Neural cell (in vitro differentiated cells): Measurements from ENCODE around the gene GID4. TPM values are rescaled to one million over a fixed set of nuclear protein-coding genes. Genes with fewer than 3 reads are reported as not detected.

Source experiments
- H2AFZ ChIP-seq: fragments of 200-600, 300-800 bp; sonication (generic), shearing (Covaris generic); 2 replicates; pipeline ENCODE4 v1.6.0; 2014; ENCODE audit warnings: low read depth, mild to moderate bottlenecking, antibody characterized with exemption, low read length, moderate library complexity
- H3F3A ChIP-seq: fragments of 200-600 bp; shearing (Covaris generic); 2 replicates; pipeline ENCODE4 v1.6.1; 2016; ENCODE audit warnings: mild to moderate bottlenecking, moderate library complexity, mixed read lengths, antibody characterized with exemption, low read length; ENCODE audit not compliant: insufficient read depth, poor library complexity, severe bottlenecking
- H3K27ac ChIP-seq: fragments of 200-600, 300-800 bp; sonication (generic), shearing (Covaris generic); 2 replicates; pipeline ENCODE4 v1.5.1; 2014; ENCODE audit warnings: mild to moderate bottlenecking, low read length, moderate library complexity
- H3K27me3 ChIP-seq: fragments of 300-800, 200-600 bp; sonication (generic), shearing (Covaris generic); 2 replicates; pipeline ENCODE4 v1.6.0; 2014; ENCODE audit warnings: mild to moderate bottlenecking, low read depth, low read length, moderate library complexity; ENCODE audit not compliant: insufficient read depth
- H3K36me3 ChIP-seq: fragments of 300-800, 200-600 bp; sonication (generic), shearing (Covaris generic); 2 replicates; pipeline ENCODE4 v1.5.1; 2014; ENCODE audit warnings: mild to moderate bottlenecking, antibody characterized with exemption, low read length, moderate library complexity; ENCODE audit not compliant: insufficient read depth
- H3K4me2 ChIP-seq: fragments of 300-800, 200-600 bp; sonication (generic), shearing (Covaris generic); 2 replicates; pipeline ENCODE4 v1.6.0; 2014; ENCODE audit warnings: mild to moderate bottlenecking, low read length
- H3K4me3 ChIP-seq: fragments of 300-800, 200-600 bp; sonication (generic), shearing (Covaris generic); 2 replicates; pipeline ENCODE4 v1.5.1; 2014; ENCODE audit warnings: mild to moderate bottlenecking, low read length, moderate library complexity
- H3K79me2 ChIP-seq: fragments of 200-600 bp; shearing (Covaris generic); replicated peaks from 2 replicates; pipeline ENCODE4 v1.6.0; 2014; ENCODE audit warnings: mild to moderate bottlenecking, low read length, moderate library complexity; ENCODE audit not compliant: insufficient read depth
- H3K9ac ChIP-seq: fragments of 300-800, 200-600 bp; sonication (generic), shearing (Covaris generic); 2 replicates; pipeline ENCODE4 v1.6.1; 2016; ENCODE audit warnings: mild to moderate bottlenecking, low read length, mixed read lengths
- H3K9me2 ChIP-seq: fragments of 200-600 bp; shearing (Covaris generic); 2 replicates; pipeline ENCODE4 v1.6.1; 2016; ENCODE audit warnings: mild to moderate bottlenecking, low read length, mixed read lengths; ENCODE audit not compliant: insufficient read depth
- H3K9me3 ChIP-seq: fragments of 200-600, 300-800 bp; sonication (generic), shearing (Covaris generic); 2 replicates; pipeline ENCODE4 v1.6.1; 2016; ENCODE audit warnings: mild to moderate bottlenecking, mixed run types, low read length, moderate library complexity, mixed read lengths
- H4K20me1 ChIP-seq: fragments of 200-600 bp; shearing (Covaris generic); 2 replicates; pipeline ENCODE4 v1.6.1; 2016; ENCODE audit warnings: mild to moderate bottlenecking, mixed run types; ENCODE audit not compliant: insufficient read depth
- EP300 ChIP-seq: fragments of 450-650 bp; conservative IDR thresholded peaks from 2 replicates; pipeline ENCODE4 v1.6.1; 2014; ENCODE audit warnings: antibody characterized with exemption, mild to moderate bottlenecking, moderate library complexity; ENCODE audit not compliant: poor library complexity, severe bottlenecking
- EZH2 ChIP-seq: fragments of 200-600, 300-800 bp; shearing (Covaris generic), sonication (generic); IDR thresholded peaks from 2 replicates; pipeline ENCODE4 v1.6.1; 2014; ENCODE audit warnings: antibody characterized with exemption, low read length, borderline replicate concordance, mild to moderate bottlenecking; ENCODE audit not compliant: insufficient read depth, poor library complexity, severe bottlenecking
- MXI1 ChIP-seq: fragments of 450-650 bp; conservative IDR thresholded peaks from 2 replicates; pipeline ENCODE4 v1.6.1; 2014; ENCODE audit warnings: antibody characterized with exemption, mild to moderate bottlenecking; ENCODE audit not compliant: poor library complexity, severe bottlenecking
- POLR2AphosphoS5 ChIP-seq: IDR thresholded peaks from 2 replicates; pipeline ENCODE4 v1.6.1; 2012
- RAD21 ChIP-seq: fragments of 450-650 bp; conservative IDR thresholded peaks from 2 replicates; pipeline ENCODE4 v1.6.1; 2014; ENCODE audit warnings: antibody characterized with exemption, mild to moderate bottlenecking, moderate library complexity
- SMC3 ChIP-seq: fragments of 450-650 bp; conservative IDR thresholded peaks from 2 replicates; pipeline ENCODE4 v1.6.1; 2014; ENCODE audit warnings: antibody characterized with exemption, mild to moderate bottlenecking, moderate library complexity; ENCODE audit not compliant: poor library complexity
- TAF1 ChIP-seq: IDR thresholded peaks from 2 replicates; pipeline ENCODE4 v1.6.1; 2012; ENCODE audit warnings: low read depth
- polyA plus RNA-seq: library from polyadenylated mRNA; depleted of rRNA; stranded (reverse); fragments of >200 nt; gene quantifications from 2 replicates; pipeline ENCODE4 v1.2.3, GENCODE V29; 2014
- TF ChIP-seq, protein P1 (sequence below): IDR thresholded peaks from 2 replicates; pipeline ENCODE4 v1.6.1; 2012; ENCODE audit warnings: borderline replicate concordance
- TF ChIP-seq, protein P2 (sequence below): fragments of 450-650 bp; IDR thresholded peaks from 2 replicates; pipeline ENCODE4 v1.5.1; 2014; ENCODE audit warnings: antibody characterized with exemption, mild to moderate bottlenecking, moderate library complexity; ENCODE audit not compliant: poor library complexity, severe bottlenecking

Gene GID4
- polyA plus RNA-seq, 1 donor from 2014 or later = 4.9 TPM

DNA sequence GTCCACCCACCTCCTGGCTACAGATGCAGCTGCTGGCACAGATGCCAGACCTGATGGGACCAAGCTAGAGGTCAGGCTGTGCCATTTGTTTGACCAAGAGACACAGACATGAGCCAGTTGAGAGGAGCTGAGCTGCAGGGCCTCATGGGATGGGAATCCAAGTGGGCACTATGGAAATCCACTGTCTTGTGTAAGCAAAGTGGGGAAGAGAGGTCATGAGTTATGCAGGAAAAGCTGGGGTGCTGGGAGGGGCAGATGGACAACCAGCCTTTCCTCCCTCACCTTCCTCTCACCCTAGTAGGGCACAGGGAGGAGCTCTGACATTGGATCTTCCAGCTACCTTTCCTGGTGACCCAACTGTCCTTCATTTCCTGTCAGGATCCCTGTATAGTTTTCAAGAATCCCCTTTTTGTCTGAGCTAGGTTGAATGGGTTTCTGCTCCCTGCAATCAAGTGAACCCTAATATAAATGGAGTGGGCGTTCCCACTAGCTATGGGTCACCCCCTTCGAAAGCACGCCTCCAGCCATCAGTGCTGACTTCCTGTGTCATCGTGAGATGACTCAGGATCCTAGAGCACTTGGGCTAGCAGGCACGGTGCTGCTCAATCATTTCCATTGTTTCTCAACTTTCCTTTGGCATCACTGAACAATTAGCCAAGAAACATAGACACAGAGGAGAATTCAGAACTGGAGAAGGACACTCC, 13.8 kb upstream of the GID4 start:
- Histone ChIP-seq H3K27ac (no peak overlapping the region), H3K36me3 (peaks cover 10% of the 10 kb centered on the region), H3K9me2 (no peaks in the 10 kb centered on the region), H3K4me2 (no peak overlapping the region), H3F3A (no peaks in the 10 kb centered on the region), H4K20me1 (no peaks in the 10 kb centered on the region), H3K4me3 (no peak overlapping the region), H3K9me3 (no peaks in the 10 kb centered on the region), H2AFZ (no peak overlapping the region), H3K27me3 (no peaks in the 10 kb centered on the region), H3K79me2 (no peaks in the 10 kb centered on the region), H3K9ac (no peak overlapping the region)
- TF ChIP-seq EZH2 (no peak), POLR2AphosphoS5 (no peak), TAF1 (no peak), RAD21 (no peak), MXI1 (no peak), EP300 (no peak), SMC3 (no peak)
- TF ChIP-seq, protein P1, sequence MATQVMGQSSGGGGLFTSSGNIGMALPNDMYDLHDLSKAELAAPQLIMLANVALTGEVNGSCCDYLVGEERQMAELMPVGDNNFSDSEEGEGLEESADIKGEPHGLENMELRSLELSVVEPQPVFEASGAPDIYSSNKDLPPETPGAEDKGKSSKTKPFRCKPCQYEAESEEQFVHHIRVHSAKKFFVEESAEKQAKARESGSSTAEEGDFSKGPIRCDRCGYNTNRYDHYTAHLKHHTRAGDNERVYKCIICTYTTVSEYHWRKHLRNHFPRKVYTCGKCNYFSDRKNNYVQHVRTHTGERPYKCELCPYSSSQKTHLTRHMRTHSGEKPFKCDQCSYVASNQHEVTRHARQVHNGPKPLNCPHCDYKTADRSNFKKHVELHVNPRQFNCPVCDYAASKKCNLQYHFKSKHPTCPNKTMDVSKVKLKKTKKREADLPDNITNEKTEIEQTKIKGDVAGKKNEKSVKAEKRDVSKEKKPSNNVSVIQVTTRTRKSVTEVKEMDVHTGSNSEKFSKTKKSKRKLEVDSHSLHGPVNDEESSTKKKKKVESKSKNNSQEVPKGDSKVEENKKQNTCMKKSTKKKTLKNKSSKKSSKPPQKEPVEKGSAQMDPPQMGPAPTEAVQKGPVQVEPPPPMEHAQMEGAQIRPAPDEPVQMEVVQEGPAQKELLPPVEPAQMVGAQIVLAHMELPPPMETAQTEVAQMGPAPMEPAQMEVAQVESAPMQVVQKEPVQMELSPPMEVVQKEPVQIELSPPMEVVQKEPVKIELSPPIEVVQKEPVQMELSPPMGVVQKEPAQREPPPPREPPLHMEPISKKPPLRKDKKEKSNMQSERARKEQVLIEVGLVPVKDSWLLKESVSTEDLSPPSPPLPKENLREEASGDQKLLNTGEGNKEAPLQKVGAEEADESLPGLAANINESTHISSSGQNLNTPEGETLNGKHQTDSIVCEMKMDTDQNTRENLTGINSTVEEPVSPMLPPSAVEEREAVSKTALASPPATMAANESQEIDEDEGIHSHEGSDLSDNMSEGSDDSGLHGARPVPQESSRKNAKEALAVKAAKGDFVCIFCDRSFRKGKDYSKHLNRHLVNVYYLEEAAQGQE = no peak
- TF ChIP-seq, protein P2, sequence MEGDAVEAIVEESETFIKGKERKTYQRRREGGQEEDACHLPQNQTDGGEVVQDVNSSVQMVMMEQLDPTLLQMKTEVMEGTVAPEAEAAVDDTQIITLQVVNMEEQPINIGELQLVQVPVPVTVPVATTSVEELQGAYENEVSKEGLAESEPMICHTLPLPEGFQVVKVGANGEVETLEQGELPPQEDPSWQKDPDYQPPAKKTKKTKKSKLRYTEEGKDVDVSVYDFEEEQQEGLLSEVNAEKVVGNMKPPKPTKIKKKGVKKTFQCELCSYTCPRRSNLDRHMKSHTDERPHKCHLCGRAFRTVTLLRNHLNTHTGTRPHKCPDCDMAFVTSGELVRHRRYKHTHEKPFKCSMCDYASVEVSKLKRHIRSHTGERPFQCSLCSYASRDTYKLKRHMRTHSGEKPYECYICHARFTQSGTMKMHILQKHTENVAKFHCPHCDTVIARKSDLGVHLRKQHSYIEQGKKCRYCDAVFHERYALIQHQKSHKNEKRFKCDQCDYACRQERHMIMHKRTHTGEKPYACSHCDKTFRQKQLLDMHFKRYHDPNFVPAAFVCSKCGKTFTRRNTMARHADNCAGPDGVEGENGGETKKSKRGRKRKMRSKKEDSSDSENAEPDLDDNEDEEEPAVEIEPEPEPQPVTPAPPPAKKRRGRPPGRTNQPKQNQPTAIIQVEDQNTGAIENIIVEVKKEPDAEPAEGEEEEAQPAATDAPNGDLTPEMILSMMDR = no peak

DNA sequence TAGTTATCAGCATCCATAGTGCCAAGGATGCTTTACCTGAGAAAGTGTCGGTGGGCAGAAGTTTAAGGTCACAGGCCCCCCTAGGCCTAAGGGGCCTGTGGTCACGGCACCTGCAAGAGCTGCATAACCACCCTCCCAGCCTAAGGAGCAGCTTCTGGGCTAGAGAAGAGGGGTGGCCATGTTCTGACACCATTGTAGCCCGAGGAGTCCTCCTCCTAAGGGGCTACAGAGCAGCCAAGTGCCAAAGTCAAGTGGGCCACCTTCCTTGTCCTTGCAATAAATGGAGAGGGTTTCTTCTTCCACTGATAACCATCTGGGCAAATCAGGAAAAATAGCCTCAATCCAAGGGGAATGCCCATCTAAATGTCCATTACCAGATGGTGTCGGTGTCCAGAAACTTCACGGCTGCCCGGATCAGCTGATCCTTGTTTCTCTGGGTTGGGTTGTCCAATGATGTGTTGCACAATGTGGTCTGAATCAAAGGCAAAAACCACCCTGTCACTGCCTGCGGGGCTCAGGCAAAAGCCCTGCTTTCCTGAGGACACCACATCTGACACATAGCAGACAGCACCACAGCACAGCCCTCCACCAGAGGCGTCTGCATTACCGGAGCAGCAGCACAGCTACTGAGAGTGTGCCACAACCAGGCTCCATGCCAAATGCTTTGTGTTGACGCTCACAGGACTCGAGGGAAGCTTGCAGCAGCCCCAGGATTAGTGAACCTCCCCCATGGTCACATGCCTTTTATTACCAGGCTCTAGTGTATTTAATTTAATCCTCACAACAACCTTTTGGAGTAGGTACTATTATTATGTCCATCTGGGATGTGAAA, 13.0 kb upstream of the GID4 start:
- Histone ChIP-seq H3K27me3 (no peaks in the 10 kb centered on the region), H3K9me3 (no peaks in the 10 kb centered on the region), H3K79me2 (no peaks in the 10 kb centered on the region), H3K4me3 (no peak overlapping the region), H4K20me1 (no peaks in the 10 kb centered on the region), H3K4me2 (no peak overlapping the region), H3K36me3 (peaks cover 10% of the 10 kb centered on the region), H3K27ac (no peak overlapping the region), H3F3A (no peaks in the 10 kb centered on the region), H3K9ac (no peak overlapping the region), H3K9me2 (no peaks in the 10 kb centered on the region), H2AFZ (no peak overlapping the region)
- TF ChIP-seq, protein P1 = no peak
- no peak for TF ChIP-seq RAD21
- TF ChIP-seq, protein P2 = no peak
- TF ChIP-seq TAF1 = no peak
- no peak for TF ChIP-seq EP300
- no peak for TF ChIP-seq MXI1
- no peak for TF ChIP-seq EZH2
- no peak for TF ChIP-seq POLR2AphosphoS5
- no peak for TF ChIP-seq SMC3
